Measurements from ENCODE around the gene BCAS3. TPM values are rescaled to one million over a fixed set of nuclear protein-coding genes. Genes with fewer than 3 reads are reported as not detected.

BCAS3 gene
- total and polyA plus RNA-seq, 2 donors (not counting 1 experiment from before 2014, with no cell fraction given), result 13.9 to 73.4 TPM

DNA sequence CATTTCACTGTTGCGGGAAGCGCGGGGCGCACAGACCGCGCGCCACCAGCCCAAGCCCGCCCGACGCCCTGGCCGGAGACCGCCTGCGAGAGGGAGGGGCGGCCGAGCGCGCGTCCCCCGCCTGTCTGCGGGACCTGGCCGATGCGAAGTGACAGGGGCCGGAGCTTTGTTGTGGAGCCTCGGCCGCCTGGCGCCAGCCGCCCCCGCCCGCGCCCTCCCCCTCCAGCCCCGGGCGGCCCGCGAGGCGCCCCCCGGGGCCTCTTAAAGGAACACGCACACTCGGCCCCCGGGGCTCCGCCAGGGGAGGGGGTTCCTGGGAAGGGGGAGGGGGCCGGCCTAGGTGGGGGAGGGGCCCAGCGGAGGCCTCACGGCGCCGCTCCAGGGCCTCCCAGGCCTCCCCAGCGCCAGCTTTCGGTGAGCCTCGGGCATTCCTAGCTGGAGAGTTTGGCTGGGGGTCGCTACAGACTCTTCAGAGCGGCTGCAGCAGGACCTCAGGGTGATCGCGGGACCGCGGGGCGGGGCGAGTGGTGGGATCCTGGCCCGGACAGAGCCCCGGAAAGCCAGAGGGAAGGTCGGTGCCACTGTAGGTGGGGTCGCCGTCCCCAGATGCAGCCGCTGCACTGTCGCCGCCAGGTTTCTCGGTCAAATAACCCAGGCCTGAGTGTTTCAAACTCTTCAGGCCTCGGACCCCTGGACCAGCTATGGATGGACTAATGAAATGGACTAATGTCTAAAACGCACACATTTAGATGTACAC lies 719.6 kb downstream of the BCAS3 start:
- Histone ChIP-seq H3K36me3 (replicated peaks in 1 of 2; ENCODE audit: control extremely low read depth in 1 of 2, control insufficient read depth in 1 of 2, extremely low read depth in 1 of 2, insufficient read depth in 2 of 2, low read length in 1 of 2) (no peaks in the 10 kb centered on the region), H3K9ac (ENCODE audit: low read length) (no peak overlapping the region), H3K79me2 (ENCODE audit: control insufficient read depth, insufficient read depth, low read length) (no peaks in the 10 kb centered on the region), H2AFZ (ENCODE audit: insufficient read depth, low read depth, low read length, poor library complexity, severe bottlenecking) (no peak overlapping the region), H3K27ac (ENCODE audit: low read length in 2 of 2) (no peak overlapping the region), H3K27me3 (replicated peaks in 1 of 4; ENCODE audit: control extremely low read depth in 1 of 4, control insufficient read depth in 3 of 4, insufficient read depth in 4 of 4, low read length in 3 of 4) (peaks cover 0 to 68% (median 37%) of the 10 kb centered on the region in 4 experiments), H3K4me3 (ENCODE audit: control extremely low read depth in 1 of 5, extremely low read depth in 1 of 5, insufficient read depth in 1 of 5, low read depth in 2 of 5, low read length in 4 of 5) (no peak overlapping the region), H3K9me3 (ENCODE audit: control extremely low read depth in 1 of 3, control insufficient read depth in 2 of 3, insufficient read depth in 1 of 3, low read length in 2 of 3) (peaks cover 0 to 44% (median 0%) of the 10 kb centered on the region in 3 donors), H4K20me1 (ENCODE audit: control insufficient read depth, insufficient read depth, low read length, poor library complexity, severe bottlenecking) (no peaks in the 10 kb centered on the region), H3K4me2 (replicated peaks; ENCODE audit: low read depth, low read length, poor library complexity, severe bottlenecking) (peak overlapping the region; percentile 54), H3K4me1 (ENCODE audit: control insufficient read depth in 2 of 2, insufficient read depth in 2 of 2, low read length in 2 of 2) (peaks cover 47 to 55% of the 10 kb centered on the region in 2 donors)
- H3K27me3 Mint-ChIP-seq, result peaks cover 35% of the 10 kb centered on the region
- peak overlapping the region; percentile 78 for H3K4me3 Mint-ChIP-seq
- 7% methylated on average over 51 of the region's 67 CpGs for WGBS (ENCODE audit: insufficient coverage)
- no peaks in the 10 kb centered on the region for H3K9me3 Mint-ChIP-seq (ENCODE audit: insufficient read depth)
- H3K4me1 Mint-ChIP-seq, result peaks cover 26% of the 10 kb centered on the region
- TF ChIP-seq CTCF (IDR thresholded peaks at IDR 0.05) (no peak), EZH2 (IDR thresholded peaks at IDR 0.05; ENCODE audit: borderline replicate concordance, insufficient read depth, low read depth, low read length, poor library complexity, severe bottlenecking) (no peak)
- ATAC-seq (ENCODE audit: low read depth), result no peak
- POLR2A ChIA-PET, result interaction anchor here (0.7 kb wide), 1 partner anchor 10 kb away, joined by 11 read pairs; no protein-coding TSS in a partner anchor
- CTCF ChIA-PET, result interaction anchor here (1.2 to 2.4 kb wide), 2 partner anchors 15 kb away, joined by 3 to 6 read pairs; no protein-coding TSS in a partner anchor
- DNase-seq, result no peak
- intact Hi-C loops (cut with micrococcal nuclease), result no loop called here
- no peak overlapping the region for H3K27ac Mint-ChIP-seq

DNA sequence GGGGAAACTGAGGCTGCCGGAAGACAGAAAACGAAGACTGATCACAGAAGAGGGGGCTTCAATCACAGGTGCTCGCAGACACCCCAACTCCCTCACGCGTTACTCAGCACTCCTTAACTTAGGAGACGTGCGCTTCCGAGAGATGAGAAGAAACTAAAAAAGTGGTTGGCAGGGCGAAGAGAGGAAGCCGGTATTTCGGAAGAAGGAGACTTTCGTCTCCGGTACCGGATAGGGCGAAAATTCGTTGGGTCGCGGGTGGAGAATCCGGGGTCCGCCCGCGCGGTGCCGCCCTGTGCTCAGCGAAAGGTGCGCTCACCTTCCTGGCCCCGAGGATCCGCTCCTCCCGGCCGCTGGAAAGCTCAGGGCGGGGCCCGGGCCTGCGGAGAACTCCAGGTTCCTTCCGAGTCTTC lies 721.1 kb downstream of the BCAS3 start:
- peak overlapping the region; percentile 77 for H3K4me2 ChIP-seq (replicated peaks; ENCODE audit: low read depth, low read length, poor library complexity, severe bottlenecking)
- no peaks in the 10 kb centered on the region for H4K20me1 ChIP-seq (ENCODE audit: control insufficient read depth, insufficient read depth, low read length, poor library complexity, severe bottlenecking)
- peaks cover 0 to 54% (median 0%) of the 10 kb centered on the region in 3 donors for H3K9me3 ChIP-seq (ENCODE audit: control extremely low read depth in 1 of 3, control insufficient read depth in 2 of 3, insufficient read depth in 1 of 3, low read length in 2 of 3)
- peak overlapping the region in 1 of 5 experiments; percentile 39 for H3K4me3 ChIP-seq (ENCODE audit: control extremely low read depth in 1 of 5, extremely low read depth in 1 of 5, insufficient read depth in 1 of 5, low read depth in 2 of 5, low read length in 4 of 5)
- H3K36me3 ChIP-seq (replicated peaks in 1 of 2; ENCODE audit: control extremely low read depth in 1 of 2, control insufficient read depth in 1 of 2, extremely low read depth in 1 of 2, insufficient read depth in 2 of 2, low read length in 1 of 2), result no peaks in the 10 kb centered on the region
- H3K27me3 Mint-ChIP-seq, result peaks cover 50% of the 10 kb centered on the region
- no peak overlapping the region for H3K27ac ChIP-seq (ENCODE audit: low read length in 2 of 2)
- intact Hi-C loops (cut with micrococcal nuclease), result no loop called here
- H3K9me3 Mint-ChIP-seq (ENCODE audit: insufficient read depth), result no peaks in the 10 kb centered on the region
- H3K4me1 ChIP-seq (ENCODE audit: control insufficient read depth in 2 of 2, insufficient read depth in 2 of 2, low read length in 2 of 2), result peaks cover 62 to 69% of the 10 kb centered on the region in 2 donors
- peaks cover 0 to 79% (median 47%) of the 10 kb centered on the region in 4 experiments for H3K27me3 ChIP-seq (replicated peaks in 1 of 4; ENCODE audit: control extremely low read depth in 1 of 4, control insufficient read depth in 3 of 4, insufficient read depth in 4 of 4, low read length in 3 of 4)
- H3K4me3 Mint-ChIP-seq, result peak overlapping the region; percentile 78
- peak overlapping the region; percentile 11 for H3K9ac ChIP-seq (ENCODE audit: low read length)
- ChIA-PET CTCF (interaction anchor here (2.4 kb wide), 1 partner anchor 13 kb away, joined by 6 read pairs; no protein-coding TSS in a partner anchor), POLR2A (interaction anchor here (0.5 kb wide), 1 partner anchor 447 kb away, joined by 3 read pairs; no protein-coding TSS in a partner anchor)
- no peak overlapping the region for H2AFZ ChIP-seq (ENCODE audit: insufficient read depth, low read depth, low read length, poor library complexity, severe bottlenecking)
- peak overlapping the region; percentile 42 for H3K27ac Mint-ChIP-seq
- H3K4me1 Mint-ChIP-seq, result peaks cover 40% of the 10 kb centered on the region
- no peaks in the 10 kb centered on the region for H3K79me2 ChIP-seq (ENCODE audit: control insufficient read depth, insufficient read depth, low read length)
- no peak for ATAC-seq (ENCODE audit: low read depth)
- TF ChIP-seq CTCF (IDR thresholded peaks at IDR 0.05) (no peak), EZH2 (IDR thresholded peaks at IDR 0.05; ENCODE audit: borderline replicate concordance, insufficient read depth, low read depth, low read length, poor library complexity, severe bottlenecking) (no peak)
- peak; percentile 50 for DNase-seq
- 5% methylated on average over 28 of the region's 34 CpGs for WGBS (ENCODE audit: insufficient coverage)
